H9 (cell line): Measurements from ENCODE around the gene DYNLRB1. TPM values are rescaled to one million over a fixed set of nuclear protein-coding genes. Genes with fewer than 3 reads are reported as not detected.

Experiments used
- DNase-seq: peaks from one replicate; pipeline ENCODE4 v3.0.0-alpha.2; 2017
- H2AFZ ChIP-seq: one replicate; pipeline ENCODE4 v1.6.1; 2013; ENCODE audit warnings: mild to moderate bottlenecking, low read length, control low read depth, moderate library complexity
- H2AK5ac ChIP-seq: 2 replicates; pipeline ENCODE4 v1.6.1; 2013; ENCODE audit warnings: low read length, control low read depth, mixed read lengths; ENCODE audit not compliant: insufficient read length
- H2BK120ac ChIP-seq: one replicate; pipeline ENCODE4 v1.6.1; 2013; ENCODE audit warnings: low read depth, mild to moderate bottlenecking, low read length, control low read depth, inconsistent platforms; ENCODE audit not compliant: poor library complexity, severe bottlenecking
- H2BK12ac ChIP-seq: 2 replicates; pipeline ENCODE4 v1.6.1; 2013; ENCODE audit warnings: low read length, control low read depth, mixed read lengths, low read depth; ENCODE audit not compliant: insufficient read length
- H2BK15ac ChIP-seq: 2 replicates; pipeline ENCODE4 v1.6.1; 2013; ENCODE audit warnings: low read depth, low read length, control low read depth
- H2BK20ac ChIP-seq: one replicate; pipeline ENCODE4 v1.6.1; 2013; ENCODE audit warnings: low read depth, mild to moderate bottlenecking, low read length, control low read depth, inconsistent platforms; ENCODE audit not compliant: poor library complexity, severe bottlenecking
- H2BK5ac ChIP-seq: 2 replicates; pipeline ENCODE4 v1.6.1; 2013; ENCODE audit warnings: low read length, control low read depth, mixed read lengths; ENCODE audit not compliant: insufficient read length
- H3K14ac ChIP-seq: 2 replicates; pipeline ENCODE4 v1.6.1; 2013; ENCODE audit warnings: low read length, control low read depth; ENCODE audit not compliant: insufficient read depth
- H3K18ac ChIP-seq: 2 replicates; pipeline ENCODE4 v1.6.1; 2013; ENCODE audit warnings: low read depth, mild to moderate bottlenecking, mixed read lengths, low read length, control low read depth; ENCODE audit not compliant: insufficient read length
- H3K23ac ChIP-seq: 2 replicates; pipeline ENCODE4 v1.6.1; 2013; ENCODE audit warnings: low read length, control low read depth, mixed read lengths, low read depth; ENCODE audit not compliant: insufficient read length
- H3K23me2 ChIP-seq: 2 replicates; pipeline ENCODE4 v1.6.1; 2013; ENCODE audit warnings: low read depth, mild to moderate bottlenecking, mixed read lengths, low read length, control low read depth; ENCODE audit not compliant: insufficient read length, poor library complexity, severe bottlenecking
- H3K27ac ChIP-seq: 2 replicates; pipeline ENCODE4 v1.5.1; 2013; ENCODE audit warnings: low read length, control low read depth, mixed read lengths, low read depth; ENCODE audit not compliant: insufficient read length
- H3K27me3 ChIP-seq: 2 replicates; pipeline ENCODE4 v1.6.1; 2013; ENCODE audit warnings: low read length, control low read depth, inconsistent platforms; ENCODE audit not compliant: insufficient read depth
- H3K4ac ChIP-seq: 2 replicates; pipeline ENCODE4 v1.6.1; 2013; ENCODE audit warnings: low read depth, mild to moderate bottlenecking, control low read depth, inconsistent platforms, low read length, moderate library complexity
- H3K4me1 ChIP-seq: 2 replicates; pipeline ENCODE4 v1.6.1; 2013; ENCODE audit warnings: low read length, control low read depth, inconsistent platforms; ENCODE audit not compliant: insufficient read depth
- H3K4me2 ChIP-seq: 2 replicates; pipeline ENCODE4 v1.6.1; 2013; ENCODE audit warnings: low read length, control low read depth, mixed read lengths; ENCODE audit not compliant: insufficient read length, insufficient read depth
- H3K56ac ChIP-seq: 2 replicates; pipeline ENCODE4 v1.6.1; 2013; ENCODE audit warnings: low read depth, mild to moderate bottlenecking, mixed read lengths, low read length, control low read depth; ENCODE audit not compliant: insufficient read length
- H3K79me1 ChIP-seq: 2 replicates; pipeline ENCODE4 v1.6.1; 2013; ENCODE audit warnings: low read depth, mild to moderate bottlenecking, moderate library complexity, low read length, control low read depth, inconsistent platforms; ENCODE audit not compliant: insufficient read depth, poor library complexity, severe bottlenecking
- H3K79me2 ChIP-seq: 2 replicates; pipeline ENCODE4 v1.6.1; 2013; ENCODE audit warnings: low read length, control low read depth, inconsistent platforms; ENCODE audit not compliant: insufficient read depth
- H3K9ac ChIP-seq: 2 replicates; pipeline ENCODE4 v1.6.1; 2013; ENCODE audit warnings: low read length, control low read depth, mixed read lengths; ENCODE audit not compliant: insufficient read length; ENCODE audit errors: extremely low read depth
- H3K9me3 ChIP-seq: one replicate; pipeline ENCODE4 v1.6.1; 2013; ENCODE audit warnings: low read depth, low read length, inconsistent platforms; ENCODE audit not compliant: control insufficient read depth
- H3T11ph ChIP-seq: one replicate; pipeline ENCODE4 v1.6.1; 2013; ENCODE audit warnings: mild to moderate bottlenecking, low read length, control low read depth, inconsistent platforms
- H4K20me1 ChIP-seq: one replicate; pipeline ENCODE4 v1.6.1; 2013; ENCODE audit not compliant: control insufficient read depth, insufficient read length, insufficient read depth
- H4K5ac ChIP-seq: 2 replicates; pipeline ENCODE4 v1.6.1; 2013; ENCODE audit warnings: low read depth, mild to moderate bottlenecking, mixed read lengths, low read length, control low read depth; ENCODE audit not compliant: insufficient read length
- H4K8ac ChIP-seq: replicated peaks from 2 replicates; pipeline ENCODE4 v1.6.1; 2013; ENCODE audit warnings: low read length, control low read depth, mixed read lengths, low read depth; ENCODE audit not compliant: insufficient read length
- H4K91ac ChIP-seq: 2 replicates; pipeline ENCODE4 v1.6.1; 2013; ENCODE audit warnings: low read depth, mild to moderate bottlenecking, moderate library complexity, mixed read lengths, low read length, control low read depth; ENCODE audit not compliant: insufficient read length
- H3K27ac Mint-ChIP-seq, 3 experiments: 2 replicates in 2 of 3; 3 replicates in 1 of 3; pipeline ENCODE4 v1.8.0; 2020 to 2021; ENCODE audit warnings: mixed read lengths in 3 of 3, mild to moderate bottlenecking in 1 of 3, moderate library complexity in 1 of 3
- H3K27me3 Mint-ChIP-seq: 2 replicates; pipeline ENCODE4 v1.8.0; 2021; ENCODE audit warnings: low read depth, mild to moderate bottlenecking, moderate library complexity, mixed read lengths
- H3K36me3 Mint-ChIP-seq, 3 experiments: 2 replicates in 2 of 3; 3 replicates in 1 of 3; pipeline ENCODE4 v1.8.0; 2020 to 2021; ENCODE audit warnings: low read depth in 3 of 3, mixed read lengths in 3 of 3; ENCODE audit not compliant: insufficient read depth in 1 of 3
- H3K4me1 Mint-ChIP-seq, 2 experiments: 2 replicates each; pipeline ENCODE4 v1.8.0; 2020; ENCODE audit warnings: mixed read lengths in 2 of 2
- H3K4me3 Mint-ChIP-seq, 2 experiments: 2 replicates in 1 of 2; 3 replicates in 1 of 2; pipeline ENCODE4 v1.8.0; 2020 to 2021; ENCODE audit warnings: mild to moderate bottlenecking in 2 of 2, mixed read lengths in 2 of 2, moderate library complexity in 1 of 2
- H3K9me3 Mint-ChIP-seq, 2 experiments: 2 replicates in 1 of 2; 3 replicates in 1 of 2; pipeline ENCODE4 v1.8.0; 2020; ENCODE audit warnings: mild to moderate bottlenecking in 2 of 2, mixed read lengths in 2 of 2, moderate library complexity in 1 of 2
- WGBS: extraction: QIAGEN DNeasy Blood & Tissue Kit; methylation state at CpG from one replicate; pipeline ENCODE4 v1.1.7; 2013; ENCODE audit warnings: missing lambda C conversion rate, low lambda C conversion rate, mixed read lengths; ENCODE audit not compliant: insufficient read length; ENCODE audit errors: extremely low coverage; 5-methylcytosine and 5-hydroxymethylcytosine counted together
- total RNA-seq: library from RNA; stranded (reverse); gene quantifications from 2 replicates; pipeline ENCODE4 v1.2.1, GENCODE V29; 2021
- TF ChIP-seq, protein P1 (sequence below): fragments of 200-600 bp; sonication (generic); conservative IDR thresholded peaks from 3 replicates; pipeline ENCODE4 v1.8.0; 2021; ENCODE audit warnings: antibody characterized with exemption, mild to moderate bottlenecking

DYNLRB1 gene
- total RNA-seq, 1 experiment from 2014 or later: 200 TPM

DNA sequence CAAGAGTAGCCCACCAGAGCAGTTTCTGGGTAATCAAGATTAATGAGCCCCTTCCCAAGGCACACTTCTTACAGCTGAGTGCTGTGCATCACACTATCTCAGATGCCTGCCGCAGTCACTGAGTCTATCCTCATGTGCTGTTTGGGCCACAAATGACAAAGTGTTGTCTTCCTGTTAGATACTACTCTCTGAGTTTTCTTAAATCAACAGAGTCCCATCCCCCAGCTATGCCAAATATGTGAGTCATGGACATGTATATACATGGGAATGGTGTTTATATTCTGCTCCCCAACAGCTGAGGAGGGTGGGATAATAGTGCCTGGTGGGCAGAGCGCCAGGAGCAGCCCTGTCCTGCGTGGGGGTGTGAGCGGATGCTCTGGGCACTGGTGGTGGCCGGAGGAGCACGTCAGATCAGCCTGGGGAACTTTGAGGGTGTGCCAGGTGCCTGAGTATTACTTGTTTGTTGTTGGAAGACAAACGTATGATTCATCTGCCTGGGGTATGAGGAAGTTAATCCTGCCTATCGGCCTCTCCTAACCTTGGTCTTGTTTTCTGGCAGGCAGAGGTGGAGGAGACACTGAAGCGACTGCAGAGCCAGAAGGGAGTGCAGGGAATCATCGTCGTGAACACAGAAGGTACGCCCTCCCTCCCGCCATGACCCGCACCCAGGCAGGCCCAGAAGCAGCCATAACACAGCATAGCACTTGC, 9.6 kb downstream of the DYNLRB1 start:
- Mint-ChIP-seq H3K27me3 (no peaks in the 10 kb centered on the region), H3K9me3 (no peaks in the 10 kb centered on the region), H3K4me3 (no peak overlapping the region), H3K36me3 (peaks cover 10 to 69% (median 48%) of the 10 kb centered on the region in 3 experiments; a peak in 6 of 7 replicates), H3K27ac (peak overlapping the region in 1 of 3 experiments; percentile 92; a peak in 2 of 7 replicates), H3K4me1 (peaks cover 9 to 15% of the 10 kb centered on the region in 2 experiments)
- Histone ChIP-seq H2BK12ac (no peak overlapping the region), H4K5ac (no peak overlapping the region), H3K56ac (no peak overlapping the region), H2BK20ac (no peak overlapping the region), H2BK120ac (no peak overlapping the region), H3K18ac (no peak overlapping the region), H3K4me2 (no peak overlapping the region), H3K27me3 (no peaks in the 10 kb centered on the region), H3K9ac (no peak overlapping the region), H3K23ac (no peak overlapping the region), H3K23me2 (no peaks in the 10 kb centered on the region), H3K14ac (no peak overlapping the region), H2BK5ac (no peak overlapping the region), H2BK15ac (no peak overlapping the region), H2AK5ac (no peak overlapping the region), H3K4ac (no peak overlapping the region), H3K79me2 (peaks cover 6% of the 10 kb centered on the region; the same call in 1 of the 2 replicates), H4K8ac (no peak overlapping the region), H3K27ac (no peak overlapping the region), H4K20me1 (no peaks in the 10 kb centered on the region), H3K4me1 (no peaks in the 10 kb centered on the region), H3T11ph (no peak overlapping the region), H3K9me3 (no peaks in the 10 kb centered on the region), H2AFZ (no peak overlapping the region), H3K79me1 (no peaks in the 10 kb centered on the region), H4K91ac (no peak overlapping the region)
- DNase-seq: no peak
- WGBS: no CpG with 5 or more reads among the region's 14 CpGs
- TF ChIP-seq, protein P1, sequence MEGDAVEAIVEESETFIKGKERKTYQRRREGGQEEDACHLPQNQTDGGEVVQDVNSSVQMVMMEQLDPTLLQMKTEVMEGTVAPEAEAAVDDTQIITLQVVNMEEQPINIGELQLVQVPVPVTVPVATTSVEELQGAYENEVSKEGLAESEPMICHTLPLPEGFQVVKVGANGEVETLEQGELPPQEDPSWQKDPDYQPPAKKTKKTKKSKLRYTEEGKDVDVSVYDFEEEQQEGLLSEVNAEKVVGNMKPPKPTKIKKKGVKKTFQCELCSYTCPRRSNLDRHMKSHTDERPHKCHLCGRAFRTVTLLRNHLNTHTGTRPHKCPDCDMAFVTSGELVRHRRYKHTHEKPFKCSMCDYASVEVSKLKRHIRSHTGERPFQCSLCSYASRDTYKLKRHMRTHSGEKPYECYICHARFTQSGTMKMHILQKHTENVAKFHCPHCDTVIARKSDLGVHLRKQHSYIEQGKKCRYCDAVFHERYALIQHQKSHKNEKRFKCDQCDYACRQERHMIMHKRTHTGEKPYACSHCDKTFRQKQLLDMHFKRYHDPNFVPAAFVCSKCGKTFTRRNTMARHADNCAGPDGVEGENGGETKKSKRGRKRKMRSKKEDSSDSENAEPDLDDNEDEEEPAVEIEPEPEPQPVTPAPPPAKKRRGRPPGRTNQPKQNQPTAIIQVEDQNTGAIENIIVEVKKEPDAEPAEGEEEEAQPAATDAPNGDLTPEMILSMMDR: no peak
